Right lobe of liver (tissue), 4 donors: ENCODE results near the gene CCDC149.

Source experiments
- POLR2A ChIP-seq: fragments of 450-650 bp; IDR thresholded peaks from one replicate; pipeline ENCODE4 v1.6.1; 2017; ENCODE audit warnings: antibody characterized with exemption, mild to moderate bottlenecking
- TF ChIP-seq, protein P1 (sequence below), 4 donors: fragments of 200-600 bp in 3 of 4; fragments of 450-650 bp in 1 of 4; IDR thresholded peaks; one replicate each; pipeline versions ENCODE4 v1.5.1 to v1.8.0; 2016 to 2022; ENCODE audit warnings: antibody characterized with exemption in 4 of 4, mild to moderate bottlenecking in 2 of 4
- donor health status: DM: no; HTN: no; CAD: no.
- donor health status: DM: no; HTN: no; CAD: no.
- donor health status: DM: no; HTN: yes; CAD: no.

DNA sequence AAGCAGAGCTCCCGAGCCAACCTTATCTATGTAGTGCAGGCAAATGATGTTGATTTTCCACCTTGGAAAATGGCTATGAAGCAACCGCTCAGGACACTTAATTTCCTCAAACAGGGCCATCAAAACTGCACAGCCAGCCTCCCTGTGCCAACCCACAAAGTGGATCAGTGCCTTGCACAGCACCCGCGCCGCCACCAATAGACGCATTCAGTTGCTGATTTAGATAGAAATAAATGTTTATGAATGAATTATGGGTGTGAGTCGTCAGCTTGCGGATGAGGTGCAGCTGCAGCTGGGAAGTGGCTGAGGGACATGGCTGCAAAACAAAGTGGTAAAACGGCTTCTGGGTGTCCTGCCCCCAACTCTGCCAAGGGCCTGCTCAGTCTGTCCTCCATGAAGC lies 70.5 kb downstream of the CCDC149 start:
- TF ChIP-seq, protein P1, sequence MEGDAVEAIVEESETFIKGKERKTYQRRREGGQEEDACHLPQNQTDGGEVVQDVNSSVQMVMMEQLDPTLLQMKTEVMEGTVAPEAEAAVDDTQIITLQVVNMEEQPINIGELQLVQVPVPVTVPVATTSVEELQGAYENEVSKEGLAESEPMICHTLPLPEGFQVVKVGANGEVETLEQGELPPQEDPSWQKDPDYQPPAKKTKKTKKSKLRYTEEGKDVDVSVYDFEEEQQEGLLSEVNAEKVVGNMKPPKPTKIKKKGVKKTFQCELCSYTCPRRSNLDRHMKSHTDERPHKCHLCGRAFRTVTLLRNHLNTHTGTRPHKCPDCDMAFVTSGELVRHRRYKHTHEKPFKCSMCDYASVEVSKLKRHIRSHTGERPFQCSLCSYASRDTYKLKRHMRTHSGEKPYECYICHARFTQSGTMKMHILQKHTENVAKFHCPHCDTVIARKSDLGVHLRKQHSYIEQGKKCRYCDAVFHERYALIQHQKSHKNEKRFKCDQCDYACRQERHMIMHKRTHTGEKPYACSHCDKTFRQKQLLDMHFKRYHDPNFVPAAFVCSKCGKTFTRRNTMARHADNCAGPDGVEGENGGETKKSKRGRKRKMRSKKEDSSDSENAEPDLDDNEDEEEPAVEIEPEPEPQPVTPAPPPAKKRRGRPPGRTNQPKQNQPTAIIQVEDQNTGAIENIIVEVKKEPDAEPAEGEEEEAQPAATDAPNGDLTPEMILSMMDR (IDR thresholded peaks at IDR 0.05) = no peak
- TF ChIP-seq POLR2A = no peak
